ENCODE data around the gene STK26.
"Not testable (repeated sequence)": the region's sequence is repeated elsewhere in the genome, so short reads cannot be mapped to it uniquely, and the experiment has no call there.

Gene STK26

GRCh38 chrX:132045456-132045855 lies 22.4 kb downstream of the STK26 start:
- H3K9me2 ChIP-seq (replicated peaks; ENCODE audit: control insufficient read depth, low read length), result no peaks in the 10 kb centered on the region
- H3K79me2 ChIP-seq (ENCODE audit: control insufficient read depth, low read length), result peaks cover 82% of the 10 kb centered on the region
- no peaks in the 10 kb centered on the region for H4K20me1 ChIP-seq (ENCODE audit: control insufficient read depth, insufficient read depth, low read depth, low read length)
- no peak overlapping the region for H3K4me3 ChIP-seq (ENCODE audit: low read length)
- H3K36me3 ChIP-seq (ENCODE audit: control insufficient read depth, low read length), result no peaks in the 10 kb centered on the region; the same call in 1 of the 2 replicates
- no peaks in the 10 kb centered on the region for H3K4me1 ChIP-seq (ENCODE audit: control insufficient read depth, low read length)
- H3K27ac ChIP-seq (ENCODE audit: low read depth, low read length), result no peak overlapping the region
- H3K4me2 ChIP-seq (ENCODE audit: low read length), result no peak overlapping the region
- TF ChIP-seq EZH2phosphoT487 (IDR thresholded peaks at IDR 0.05; ENCODE audit: borderline replicate concordance, low read length), result no peak
- TF ChIP-seq, protein P1, sequence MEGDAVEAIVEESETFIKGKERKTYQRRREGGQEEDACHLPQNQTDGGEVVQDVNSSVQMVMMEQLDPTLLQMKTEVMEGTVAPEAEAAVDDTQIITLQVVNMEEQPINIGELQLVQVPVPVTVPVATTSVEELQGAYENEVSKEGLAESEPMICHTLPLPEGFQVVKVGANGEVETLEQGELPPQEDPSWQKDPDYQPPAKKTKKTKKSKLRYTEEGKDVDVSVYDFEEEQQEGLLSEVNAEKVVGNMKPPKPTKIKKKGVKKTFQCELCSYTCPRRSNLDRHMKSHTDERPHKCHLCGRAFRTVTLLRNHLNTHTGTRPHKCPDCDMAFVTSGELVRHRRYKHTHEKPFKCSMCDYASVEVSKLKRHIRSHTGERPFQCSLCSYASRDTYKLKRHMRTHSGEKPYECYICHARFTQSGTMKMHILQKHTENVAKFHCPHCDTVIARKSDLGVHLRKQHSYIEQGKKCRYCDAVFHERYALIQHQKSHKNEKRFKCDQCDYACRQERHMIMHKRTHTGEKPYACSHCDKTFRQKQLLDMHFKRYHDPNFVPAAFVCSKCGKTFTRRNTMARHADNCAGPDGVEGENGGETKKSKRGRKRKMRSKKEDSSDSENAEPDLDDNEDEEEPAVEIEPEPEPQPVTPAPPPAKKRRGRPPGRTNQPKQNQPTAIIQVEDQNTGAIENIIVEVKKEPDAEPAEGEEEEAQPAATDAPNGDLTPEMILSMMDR (IDR thresholded peaks at IDR 0.05; ENCODE audit: low read depth, low read length, poor library complexity, severe bottlenecking), result no peak
- H3F3A ChIP-seq (ENCODE audit: control insufficient read depth, insufficient read depth), result no peaks in the 10 kb centered on the region
- H3K9me3 ChIP-seq (ENCODE audit: control insufficient read depth, insufficient read depth, low read length), result no peaks in the 10 kb centered on the region
- H3K27me3 ChIP-seq (ENCODE audit: control insufficient read depth, low read length), result no peaks in the 10 kb centered on the region

DNA sequence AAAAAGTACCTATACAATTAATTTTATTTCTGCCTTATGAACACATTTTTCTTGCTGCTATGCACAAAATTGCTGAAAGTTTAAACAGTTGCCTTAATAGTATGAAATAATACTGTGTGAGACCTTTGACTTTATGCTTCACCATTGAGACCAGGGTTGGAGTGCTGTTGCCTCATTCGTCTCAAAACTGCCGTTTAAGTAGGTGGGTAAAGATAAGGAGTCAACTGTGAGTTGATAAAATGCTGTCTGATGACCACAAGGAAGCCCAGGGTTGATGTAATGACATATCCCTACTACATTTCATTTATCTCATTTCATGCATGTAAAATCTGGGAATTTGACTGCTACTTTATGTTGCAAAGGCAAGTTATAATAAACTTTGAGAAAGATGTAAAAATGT lies 23.4 kb downstream of the STK26 start:
- peaks cover 80% of the 10 kb centered on the region for H3K79me2 ChIP-seq (ENCODE audit: control insufficient read depth, low read length)
- H3F3A ChIP-seq (ENCODE audit: control insufficient read depth, insufficient read depth), result no peaks in the 10 kb centered on the region
- no peaks in the 10 kb centered on the region for H3K27me3 ChIP-seq (ENCODE audit: control insufficient read depth, low read length)
- H3K9me3 ChIP-seq (ENCODE audit: control insufficient read depth, insufficient read depth, low read length), result no peaks in the 10 kb centered on the region
- H3K27ac ChIP-seq (ENCODE audit: low read depth, low read length), result no peak overlapping the region
- H4K20me1 ChIP-seq (ENCODE audit: control insufficient read depth, insufficient read depth, low read depth, low read length), result no peaks in the 10 kb centered on the region
- no peak overlapping the region for H3K4me3 ChIP-seq (ENCODE audit: low read length)
- no peaks in the 10 kb centered on the region for H3K9me2 ChIP-seq (replicated peaks; ENCODE audit: control insufficient read depth, low read length)
- H3K4me2 ChIP-seq (ENCODE audit: low read length), result no peak overlapping the region
- TF ChIP-seq, protein P1 (IDR thresholded peaks at IDR 0.05; ENCODE audit: low read depth, low read length, poor library complexity, severe bottlenecking), result no peak
- TF ChIP-seq EZH2phosphoT487 (IDR thresholded peaks at IDR 0.05; ENCODE audit: borderline replicate concordance, low read length), result no peak
- no peaks in the 10 kb centered on the region; the same call in 1 of the 2 replicates for H3K36me3 ChIP-seq (ENCODE audit: control insufficient read depth, low read length)
- H3K4me1 ChIP-seq (ENCODE audit: control insufficient read depth, low read length), result no peaks in the 10 kb centered on the region

DNA sequence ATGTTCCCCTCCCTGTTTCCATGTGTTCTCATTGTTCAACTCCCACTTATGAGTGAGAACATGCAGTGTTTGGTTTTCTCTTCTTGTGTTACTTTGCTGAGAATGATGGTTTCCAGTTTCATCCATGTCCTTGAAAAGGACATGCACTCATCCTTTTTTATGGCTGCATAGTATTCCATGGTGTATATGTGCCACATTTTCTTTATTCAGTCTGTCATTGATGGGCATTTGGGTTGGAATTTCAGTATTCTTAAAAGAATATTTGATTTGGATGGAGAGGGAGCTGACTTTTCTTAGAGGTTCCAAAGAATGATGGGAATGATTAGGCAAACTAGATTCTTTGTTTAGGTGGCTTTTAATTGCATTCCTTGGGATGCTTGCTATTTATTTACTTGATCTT lies 28.7 kb downstream of the STK26 start:
- H3K4me2 ChIP-seq (ENCODE audit: low read length); H3K4me3 ChIP-seq (ENCODE audit: low read length); H3K27me3 ChIP-seq (ENCODE audit: control insufficient read depth, low read length); H3K9me3 ChIP-seq (ENCODE audit: control insufficient read depth, insufficient read depth, low read length); H3K9me2 ChIP-seq (replicated peaks; ENCODE audit: control insufficient read depth, low read length); H3K4me1 ChIP-seq (ENCODE audit: control insufficient read depth, low read length); H3K27ac ChIP-seq (ENCODE audit: low read depth, low read length); H3F3A ChIP-seq (ENCODE audit: control insufficient read depth, insufficient read depth); H4K20me1 ChIP-seq (ENCODE audit: control insufficient read depth, insufficient read depth, low read depth, low read length): not testable (repeated sequence)
- Histone ChIP-seq H3K79me2 (ENCODE audit: control insufficient read depth, low read length) (peaks cover 60% of the 10 kb centered on the region), H3K36me3 (ENCODE audit: control insufficient read depth, low read length) (peaks cover 11% of the 10 kb centered on the region)

DNA sequence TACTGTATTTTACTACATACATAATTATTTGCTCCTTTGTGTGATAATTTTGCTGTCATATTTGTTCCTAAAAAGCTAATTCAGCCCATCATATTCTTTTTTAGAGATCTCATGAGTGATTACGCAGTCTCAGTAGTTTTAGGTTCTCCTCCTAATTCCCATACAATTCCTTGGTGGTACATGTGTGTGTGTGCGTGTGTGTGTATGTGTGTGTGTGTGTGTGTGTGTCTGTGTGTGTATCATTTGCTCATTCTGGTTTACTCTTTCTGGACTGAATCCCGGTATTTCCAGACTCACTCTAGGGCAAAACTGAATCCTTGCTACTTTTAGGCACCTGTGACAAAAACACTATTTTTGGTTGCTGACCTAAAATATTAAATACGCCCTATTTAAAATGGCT lies 34.9 kb downstream of the STK26 start:
- Histone ChIP-seq H4K20me1 (ENCODE audit: control insufficient read depth, insufficient read depth, low read depth, low read length) (no peaks in the 10 kb centered on the region), H3K4me1 (ENCODE audit: control insufficient read depth, low read length) (peaks cover 36% of the 10 kb centered on the region), H3K9me3 (ENCODE audit: control insufficient read depth, insufficient read depth, low read length) (no peaks in the 10 kb centered on the region), H3K4me3 (ENCODE audit: low read length) (no peak overlapping the region), H3K4me2 (ENCODE audit: low read length) (no peak overlapping the region), H3F3A (ENCODE audit: control insufficient read depth, insufficient read depth) (no peaks in the 10 kb centered on the region), H3K79me2 (ENCODE audit: control insufficient read depth, low read length) (peaks cover 24% of the 10 kb centered on the region), H3K36me3 (ENCODE audit: control insufficient read depth, low read length) (peaks cover 14% of the 10 kb centered on the region), H3K9me2 (replicated peaks; ENCODE audit: control insufficient read depth, low read length) (no peaks in the 10 kb centered on the region), H3K27ac (ENCODE audit: low read depth, low read length) (no peak overlapping the region), H3K27me3 (ENCODE audit: control insufficient read depth, low read length) (no peaks in the 10 kb centered on the region)
- no peak for TF ChIP-seq EZH2phosphoT487 (IDR thresholded peaks at IDR 0.05; ENCODE audit: borderline replicate concordance, low read length)
- TF ChIP-seq, protein P1 (IDR thresholded peaks at IDR 0.05; ENCODE audit: low read depth, low read length, poor library complexity, severe bottlenecking), result no peak
